Measurements from ENCODE around the gene DIP2C.
"Not testable (repeated sequence)": the region's sequence is repeated elsewhere in the genome, so short reads cannot be mapped to it uniquely, and the experiment has no call there.

The DIP2C gene

GRCh38 chr10:306675-307185 lies 382.7 kb downstream of the DIP2C start:
- DNase-seq (ENCODE audit: low read depth in 2 of 2): no peak

DNA sequence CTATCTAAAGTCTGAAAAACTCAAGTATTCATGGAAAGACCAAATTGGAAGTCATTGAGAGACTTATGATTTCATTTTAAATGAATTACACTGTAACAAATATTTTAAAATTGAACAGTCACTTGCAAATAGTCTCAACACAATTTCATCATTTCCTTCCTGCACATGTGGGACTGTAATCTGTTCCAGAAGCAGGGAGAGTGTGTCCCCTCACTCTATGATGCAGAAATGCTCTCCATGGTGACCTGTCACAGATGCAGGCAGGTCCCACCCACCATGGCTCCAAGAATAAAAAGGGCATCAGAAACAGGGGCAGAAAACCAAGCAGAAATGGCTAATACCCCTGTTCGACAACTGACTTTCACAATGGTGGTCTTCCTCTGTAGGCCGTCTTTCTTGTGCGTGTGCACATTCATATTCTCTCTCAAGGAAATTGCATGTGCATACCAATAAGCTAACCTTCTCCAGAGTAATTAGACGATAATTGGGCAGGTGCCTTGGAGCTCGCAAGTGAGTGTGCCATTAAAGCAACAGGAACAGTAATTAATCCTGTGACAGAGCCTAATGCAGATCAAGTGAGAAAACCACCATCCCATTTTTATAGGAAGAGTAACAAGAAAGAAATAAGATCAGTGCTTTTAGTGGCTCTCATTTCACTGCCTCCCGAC lies 383.3 kb downstream of the DIP2C start:
- no peak for DNase-seq (ENCODE audit: low read depth in 2 of 2)

- no peak for DNase-seq (ENCODE audit: low read depth in 2 of 2)
These were observed 384.4 kb downstream of the DIP2C start for GRCh38 chr10:305034-305433.

DNA sequence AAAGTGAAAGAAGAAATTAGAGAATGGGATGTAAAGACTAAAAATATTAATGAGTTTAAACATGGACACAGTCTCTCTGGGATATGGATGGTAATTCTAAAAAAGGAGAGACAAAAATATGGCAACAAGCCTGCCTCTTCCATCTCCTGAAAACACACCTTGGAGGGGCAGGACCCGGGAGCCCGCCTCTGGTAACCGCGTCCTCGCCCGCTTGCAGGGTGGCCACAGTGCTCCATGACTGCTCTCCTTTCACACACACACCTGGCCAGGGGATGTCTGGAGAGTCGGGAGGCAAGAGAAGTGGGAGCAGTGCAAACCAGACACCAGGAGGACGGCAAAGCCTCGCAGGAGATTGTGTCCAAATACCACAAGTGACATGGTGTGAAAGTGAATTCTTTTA lies 387.9 kb downstream of the DIP2C start:
- no peak for DNase-seq (ENCODE audit: low read depth in 2 of 2)

- DNase-seq (ENCODE audit: low read depth in 2 of 2): not testable (repeated sequence)
These were observed 388.9 kb downstream of the DIP2C start for GRCh38 chr10:300580-300979.

GRCh38 chr10:299969-300368 lies 389.5 kb downstream of the DIP2C start:
- no peak for DNase-seq (ENCODE audit: low read depth in 2 of 2)

DNA sequence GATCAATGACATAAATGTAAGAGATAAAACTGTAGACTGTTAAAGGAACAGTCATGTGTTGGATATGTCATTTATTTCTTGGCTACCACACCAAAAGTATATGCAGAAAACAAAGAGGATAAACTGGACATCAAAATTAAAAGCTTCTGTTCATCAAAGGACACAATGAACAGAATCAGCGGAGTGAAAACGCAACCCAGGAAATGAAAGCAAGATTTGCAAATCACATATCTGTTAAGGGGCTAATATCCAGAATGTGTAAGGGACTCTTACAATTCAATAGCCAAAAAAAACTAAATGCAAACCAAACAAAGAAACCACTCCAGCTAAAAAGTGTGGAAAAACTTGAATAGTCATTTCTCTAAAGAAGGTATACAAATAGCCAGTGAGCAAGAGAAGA lies 390.0 kb downstream of the DIP2C start:
- no peak for DNase-seq (ENCODE audit: low read depth in 2 of 2)

DNA sequence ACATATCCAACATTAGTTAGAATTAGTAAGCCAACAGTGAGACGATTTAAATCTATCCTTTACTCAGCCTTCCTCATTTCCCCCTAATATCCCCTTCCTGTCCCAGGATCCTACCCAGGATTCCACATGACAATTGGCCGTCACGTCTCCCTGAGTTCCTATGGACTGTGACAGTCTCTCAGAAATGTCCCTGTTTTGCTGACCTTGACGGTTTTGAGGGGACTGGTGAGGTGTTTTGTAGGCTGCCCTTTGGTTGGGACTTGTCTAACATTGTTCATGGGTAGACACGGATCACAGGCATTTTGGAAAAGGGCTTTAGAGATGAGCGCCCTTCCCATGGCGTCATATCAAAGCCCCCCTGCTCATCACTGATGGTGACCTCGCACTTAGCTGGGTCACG lies 391.4 kb downstream of the DIP2C start:
- no peak for DNase-seq (ENCODE audit: low read depth in 2 of 2)

- DNase-seq (ENCODE audit: low read depth in 2 of 2): no peak
These were observed 391.9 kb downstream of the DIP2C start for GRCh38 chr10:297567-297966.

DNA sequence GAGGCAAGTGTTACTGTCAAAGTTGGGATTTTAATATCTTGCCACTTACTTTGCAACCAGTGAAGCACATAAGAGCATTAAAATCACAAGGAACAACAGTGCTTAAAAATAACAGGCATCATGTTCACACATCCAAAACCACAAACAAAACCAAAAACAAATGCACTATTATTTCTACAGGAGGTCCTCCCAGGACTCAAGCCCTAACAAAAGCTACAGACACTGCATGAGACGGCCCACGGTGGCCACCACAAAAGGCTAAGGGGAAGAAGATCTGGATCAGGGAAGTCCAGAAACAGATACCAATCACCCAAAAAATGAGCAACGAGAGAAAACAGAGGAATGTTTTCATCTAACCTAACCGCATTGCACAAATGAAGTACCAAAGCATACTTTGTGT lies 395.8 kb downstream of the DIP2C start:
- DNase-seq (ENCODE audit: low read depth in 2 of 2): no peak

DNA sequence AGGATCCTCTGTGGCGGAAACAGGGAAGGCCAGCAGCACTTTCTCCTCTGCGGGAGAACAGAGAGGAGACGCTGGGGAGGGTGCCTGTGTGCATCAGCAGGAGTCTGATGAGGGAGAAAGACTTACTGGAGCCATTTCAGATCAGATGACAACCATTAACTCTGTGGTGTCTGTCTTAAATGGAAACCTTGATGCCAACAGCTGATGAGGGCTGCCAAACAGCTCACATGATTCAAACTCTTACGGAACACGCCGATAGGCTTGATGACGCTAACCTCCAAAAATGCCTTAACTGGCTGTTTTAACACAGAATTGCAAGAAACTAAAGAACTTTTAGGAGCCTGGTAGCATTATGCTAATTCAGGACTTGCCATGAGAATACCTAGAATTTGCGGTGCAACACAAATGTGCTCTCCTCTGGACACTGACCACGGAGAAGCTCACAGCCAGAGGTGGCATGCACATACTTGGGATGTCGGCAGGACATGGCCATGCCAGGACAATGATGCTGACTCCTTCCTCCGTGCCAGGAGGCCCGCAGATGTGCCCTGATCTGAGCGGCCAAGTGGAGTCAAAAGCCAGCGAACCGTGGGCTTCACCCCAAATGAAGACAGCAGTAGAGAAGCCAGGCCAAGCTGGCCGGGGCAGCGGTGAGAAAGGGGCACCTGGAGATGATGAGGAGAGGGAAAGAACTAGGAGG lies 399.3 kb downstream of the DIP2C start:
- no peak for DNase-seq (ENCODE audit: low read depth in 2 of 2)

DNA sequence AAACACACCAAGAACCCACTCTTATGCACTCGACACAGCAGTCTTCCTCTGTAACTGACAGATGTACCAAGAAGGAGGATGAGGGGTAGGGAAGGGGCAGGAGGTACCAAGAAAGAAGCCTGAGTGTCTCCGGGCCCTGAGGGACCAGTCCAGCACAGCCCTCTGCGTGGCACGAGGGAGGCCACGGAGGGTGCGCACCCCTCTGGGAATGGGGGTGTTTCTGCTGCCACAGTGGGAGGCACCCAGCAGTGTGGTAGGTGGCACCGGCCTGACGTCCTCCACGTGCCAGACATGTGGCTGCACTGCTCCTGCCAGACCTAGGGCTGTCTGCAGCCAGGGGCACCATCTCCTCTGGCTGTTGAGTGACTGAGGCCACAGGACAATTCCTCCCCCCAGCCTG lies 399.9 kb downstream of the DIP2C start:
- no peak for DNase-seq (ENCODE audit: low read depth in 2 of 2)

DNA sequence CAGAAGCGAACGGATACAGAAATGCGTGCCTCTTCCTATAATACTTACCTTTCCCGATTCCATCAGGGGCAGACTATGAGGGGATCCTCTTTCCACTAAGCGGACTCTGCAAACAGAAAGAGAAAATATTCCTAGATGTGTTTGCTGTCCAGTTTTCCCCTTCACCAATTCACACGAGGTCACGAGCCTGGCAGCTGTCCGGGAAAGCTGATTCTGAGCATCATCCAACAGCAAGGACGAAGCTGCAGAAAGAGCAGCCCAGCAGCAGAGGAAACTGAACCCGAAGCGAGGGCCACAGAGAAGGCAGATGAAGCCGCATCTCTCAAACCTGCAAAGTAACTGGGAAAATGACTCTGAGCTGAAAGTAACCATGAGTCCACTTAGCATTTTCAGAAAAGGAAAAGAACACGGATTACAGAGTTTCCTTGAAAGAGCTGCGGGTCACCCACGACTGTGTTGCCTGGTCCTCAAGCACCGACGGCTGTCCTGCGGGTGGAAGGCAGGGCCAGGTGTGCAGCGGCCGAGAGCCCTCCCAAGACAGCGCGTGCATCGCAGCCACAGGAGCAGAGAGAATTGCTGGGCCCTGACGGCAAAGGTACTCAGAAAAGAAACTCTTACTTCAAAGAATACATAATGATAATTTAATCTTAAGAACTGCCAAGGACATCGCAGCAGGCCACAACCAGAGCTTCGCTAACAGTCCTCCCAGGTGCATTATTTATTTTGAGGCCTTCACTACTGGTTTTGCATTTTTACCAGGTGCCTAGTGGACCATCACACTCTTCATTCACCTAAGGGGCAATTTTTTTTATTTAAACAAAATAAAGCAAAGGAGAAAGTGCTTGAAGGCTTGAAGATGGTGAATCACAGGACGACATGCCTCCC lies 400.9 kb downstream of the DIP2C start:
- no peak for DNase-seq (ENCODE audit: low read depth in 2 of 2)

DNA sequence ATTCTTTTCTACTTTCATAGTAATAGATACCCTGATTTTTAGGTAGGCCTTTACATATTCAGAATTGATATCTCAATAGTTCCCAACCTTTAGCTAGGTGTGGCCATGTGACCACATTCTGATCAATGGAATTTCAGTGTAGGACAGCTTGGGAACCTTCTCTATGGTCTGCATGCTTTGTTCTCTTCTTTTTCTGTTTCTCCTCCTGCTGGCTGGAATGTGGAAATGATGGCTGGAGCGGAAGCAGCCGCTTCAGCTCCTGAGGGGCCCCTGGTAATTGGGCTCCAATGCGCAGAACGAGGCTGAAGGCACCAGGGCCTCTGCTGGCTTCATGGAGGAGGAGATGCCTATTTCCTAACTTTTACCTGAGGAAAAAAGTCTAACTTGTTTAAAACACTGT lies 401.7 kb downstream of the DIP2C start:
- DNase-seq (ENCODE audit: low read depth in 2 of 2): no peak

DNA sequence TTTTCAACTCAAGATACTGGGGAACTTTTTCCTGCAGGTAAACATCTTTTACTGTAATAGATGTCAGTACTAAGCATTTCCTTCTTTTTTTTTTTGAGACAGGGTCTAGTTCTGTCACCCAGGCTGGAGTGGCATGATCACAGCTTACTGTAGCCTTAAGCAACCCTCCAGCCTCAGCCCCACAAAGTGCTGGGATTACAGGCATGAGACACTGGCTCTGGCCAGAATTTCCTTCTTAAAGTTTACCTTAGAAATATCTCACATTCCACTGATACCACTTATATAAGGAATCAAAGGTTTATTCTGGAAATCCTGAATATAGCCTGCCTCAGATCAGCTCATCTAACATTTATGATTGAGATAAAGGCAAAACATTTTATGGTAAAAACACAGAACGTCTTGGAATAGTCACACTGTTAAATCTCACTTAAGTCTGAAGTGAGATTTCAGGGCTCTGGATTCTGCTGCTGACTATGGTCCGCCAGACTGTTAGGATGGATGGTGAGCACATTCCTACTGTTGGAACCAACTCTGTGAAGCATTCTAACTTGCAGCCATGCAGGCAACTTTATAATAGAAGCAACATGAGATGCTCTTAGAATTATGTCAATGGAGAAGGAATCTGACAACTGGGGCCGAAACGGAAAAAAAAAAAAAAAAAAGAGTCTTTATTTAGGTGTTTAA lies 402.3 kb downstream of the DIP2C start:
- DNase-seq (ENCODE audit: low read depth in 2 of 2): no peak

GRCh38 chr10:285216-285615 lies 404.3 kb downstream of the DIP2C start:
- no peak for DNase-seq (ENCODE audit: low read depth in 2 of 2)

DNA sequence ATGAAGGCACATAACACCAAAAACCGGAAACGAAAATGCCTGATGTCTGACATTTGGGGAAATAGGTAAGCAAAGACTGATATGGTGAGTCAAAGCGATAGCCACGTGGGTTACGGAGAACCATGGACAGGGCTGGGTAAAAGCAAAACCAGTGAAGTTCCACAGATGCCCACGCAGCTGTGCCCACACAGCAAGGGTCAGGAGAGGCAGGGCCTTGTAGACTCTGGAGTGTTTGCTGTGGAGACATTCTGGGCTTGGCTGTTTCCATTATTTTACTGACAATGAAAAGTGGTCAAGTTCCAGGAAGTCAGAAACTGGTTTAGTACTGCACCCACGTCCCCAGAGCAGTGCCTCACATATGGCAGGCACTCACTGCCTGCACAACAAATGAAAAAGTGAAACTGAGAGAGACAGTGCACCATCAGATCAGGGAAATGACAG lies 405.5 kb downstream of the DIP2C start:
- peak; percentile 7 to 40 for DNase-seq (ENCODE audit: low read depth in 2 of 2)

DNA sequence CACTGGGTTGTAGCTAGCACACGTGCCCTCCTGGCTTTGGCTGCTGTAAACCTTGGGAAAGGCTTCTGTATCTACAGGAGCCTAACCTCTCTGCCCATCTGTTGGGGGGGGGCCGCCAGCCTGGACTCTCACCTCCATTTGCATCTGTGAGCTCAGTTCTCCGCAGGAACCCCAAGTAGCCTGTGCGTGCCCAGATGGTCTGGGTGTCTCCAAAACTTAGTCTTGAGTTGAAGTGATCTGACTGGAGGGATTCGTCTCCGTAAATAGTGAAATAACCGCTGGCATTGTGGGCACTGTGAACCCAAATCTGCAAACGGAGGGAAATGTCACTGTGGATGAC lies 406.4 kb downstream of the DIP2C start:
- no peak for DNase-seq (ENCODE audit: low read depth in 2 of 2)

DNA sequence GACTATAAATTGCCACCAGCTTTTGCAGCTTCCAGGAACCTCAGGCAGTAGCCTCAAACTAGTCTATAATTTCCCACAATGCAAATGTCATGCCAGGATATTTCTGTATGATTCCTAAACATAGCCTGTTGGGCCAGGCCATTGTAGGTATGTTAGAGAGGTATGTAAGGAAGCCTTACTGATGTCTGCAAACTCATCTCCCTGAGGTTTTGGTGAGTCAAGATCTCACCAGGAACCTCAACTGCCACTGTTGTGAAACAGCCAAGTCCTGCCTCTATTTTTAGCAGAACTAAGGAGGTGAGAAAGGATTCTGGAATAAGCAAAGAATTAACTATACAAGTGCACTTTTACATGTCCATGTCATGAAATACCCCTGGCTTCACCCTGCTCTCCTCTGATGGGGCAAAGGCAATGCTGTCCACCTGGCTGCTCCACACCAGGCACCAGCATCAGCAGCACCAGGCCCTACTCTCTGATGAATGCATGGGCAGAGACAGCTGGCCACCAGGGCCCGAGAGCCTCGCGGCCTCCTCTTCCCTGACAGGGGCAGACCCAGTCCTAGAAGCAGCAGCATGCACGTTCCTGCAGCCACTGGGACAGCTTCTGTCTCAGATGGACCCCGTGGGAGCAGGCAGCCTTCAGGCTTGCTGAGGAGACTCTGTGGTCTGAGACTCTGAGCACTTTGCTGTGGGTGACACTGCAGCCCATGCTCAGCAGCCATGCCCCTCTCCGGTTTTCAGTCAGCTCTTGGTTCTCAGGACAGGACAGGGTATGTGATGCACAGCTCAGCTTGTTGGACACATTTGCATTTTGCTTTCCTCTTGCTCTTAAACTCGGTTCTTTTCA lies 407.0 kb downstream of the DIP2C start:
- no peak for DNase-seq (ENCODE audit: low read depth in 2 of 2)

DNA sequence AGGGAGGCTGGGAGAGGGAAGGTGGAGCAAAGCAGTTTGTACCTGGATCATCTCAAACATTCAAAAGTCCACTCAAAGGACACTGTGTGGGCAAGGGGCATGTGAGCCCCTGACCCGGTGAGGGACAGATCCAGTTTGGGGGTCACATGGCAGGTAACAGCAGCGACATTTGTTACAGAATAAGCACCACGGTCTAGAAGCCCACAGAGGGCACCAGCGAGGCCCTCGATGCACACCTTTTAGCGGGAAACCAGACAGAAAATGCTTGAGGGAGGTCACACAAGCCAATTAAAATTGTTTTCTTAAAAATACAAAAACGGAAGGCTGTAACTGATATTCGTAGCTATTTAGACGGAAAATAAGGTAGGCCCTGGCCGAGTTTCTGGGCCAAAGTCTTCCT lies 409.8 kb downstream of the DIP2C start:
- DNase-seq (ENCODE audit: low read depth in 2 of 2): no peak

DNA sequence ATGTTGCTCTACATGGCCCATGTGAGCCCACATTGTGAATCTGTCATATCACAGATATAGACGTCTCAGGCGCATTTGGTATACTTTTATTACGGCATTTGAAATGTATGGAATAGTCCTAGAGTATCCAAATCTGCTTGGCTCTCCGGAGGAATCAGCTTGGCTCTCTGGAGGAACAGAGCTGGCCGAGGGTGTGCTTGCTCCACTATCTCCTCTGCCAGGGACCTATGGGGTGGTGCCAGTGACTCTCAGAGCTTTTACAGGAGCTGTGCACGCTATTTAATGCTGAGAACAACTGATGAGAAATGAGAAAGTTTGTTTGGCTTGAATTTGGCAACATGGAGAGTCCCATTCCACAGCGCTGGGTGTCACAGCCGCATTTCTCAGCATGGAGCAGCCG lies 410.2 kb downstream of the DIP2C start:
- DNase-seq (ENCODE audit: low read depth in 2 of 2): no peak

Measured in stimulated activated CD8-positive, alpha-beta memory T cell treated with anti-CD3 and anti-CD28 coated beads, Interleukin-2, amount 100 ng/mL, for 48 hours (primary cell).